Fibroblast of lung (primary cell): ENCODE measurements around the gene PSKH1. TPM values are rescaled to one million over a fixed set of nuclear protein-coding genes. Genes with fewer than 3 reads are reported as not detected.

Experiments used
- DNase-seq, 2 donors: peaks; one replicate each; pipeline versions ENCODE4 v3.0.0 to v3.0.0-alpha.2; 2010; ENCODE audit warnings: low read depth in 2 of 2
- H2AFZ ChIP-seq: 2 replicates; pipeline ENCODE4 v1.5.1; 2012; ENCODE audit warnings: low read length, control low read depth, inconsistent platforms
- H3K27ac ChIP-seq: 2 replicates; pipeline ENCODE4 v1.5.1; 2011; ENCODE audit warnings: low read length, control low read depth; ENCODE audit not compliant: insufficient read depth
- H3K27me3 ChIP-seq: 2 replicates; pipeline ENCODE4 v1.5.1; 2011; ENCODE audit warnings: mild to moderate bottlenecking, low read length; ENCODE audit not compliant: control insufficient read depth, insufficient read depth
- H3K36me3 ChIP-seq: 2 replicates; pipeline ENCODE4 v1.5.1; 2011; ENCODE audit warnings: low read length; ENCODE audit not compliant: control insufficient read depth, insufficient read depth
- H3K4me1 ChIP-seq: 2 replicates; pipeline ENCODE4 v1.5.1; 2011; ENCODE audit warnings: low read length; ENCODE audit not compliant: control insufficient read depth, insufficient read depth; ENCODE audit errors: extremely low read depth
- H3K4me2 ChIP-seq: 2 replicates; pipeline ENCODE4 v1.5.1; 2011; ENCODE audit warnings: low read length, control low read depth; ENCODE audit not compliant: insufficient read depth; ENCODE audit errors: extremely low read depth
- H3K4me3 ChIP-seq, 4 experiments: fragments of 200-600 bp in 1 of 4; sonication (generic) in 1 of 4; replicated peaks in 1 of 4; 2 replicates each; pipeline ENCODE4 v1.5.1; 2011 to 2016; ENCODE audit warnings: low read length in 4 of 4, low read depth in 3 of 4, mild to moderate bottlenecking in 3 of 4, control low read depth in 2 of 4, inconsistent platforms in 1 of 4, mixed read lengths in 1 of 4; ENCODE audit not compliant: insufficient read depth in 1 of 4; ENCODE audit errors: control extremely low read depth in 1 of 4
- H3K79me2 ChIP-seq: 2 replicates; pipeline ENCODE4 v1.5.1; 2012; ENCODE audit warnings: mild to moderate bottlenecking, low read length, inconsistent platforms; ENCODE audit not compliant: control insufficient read depth, insufficient read depth
- H3K9ac ChIP-seq: 2 replicates; pipeline ENCODE4 v1.5.1; 2011; ENCODE audit warnings: mild to moderate bottlenecking, low read length, control low read depth; ENCODE audit not compliant: insufficient read depth
- H3K9me3 ChIP-seq: 2 replicates; pipeline ENCODE4 v1.5.1; 2012; ENCODE audit warnings: low read depth, low read length; ENCODE audit not compliant: control insufficient read depth, insufficient read depth
- H4K20me1 ChIP-seq: 2 replicates; pipeline ENCODE4 v1.5.1; 2011; ENCODE audit warnings: low read length; ENCODE audit not compliant: control insufficient read depth, insufficient read depth; ENCODE audit errors: extremely low read depth
- EZH2 ChIP-seq: IDR thresholded peaks from 2 replicates; pipeline ENCODE4 v1.5.1; 2012; ENCODE audit warnings: low read length, control low read depth, mild to moderate bottlenecking; ENCODE audit errors: missing control alignments
- polyA minus RNA-seq: library from RNA; depleted of rRNA, polyadenylated mRNA; stranded (reverse); fragments of >200 nt; gene quantifications from 2 replicates; pipeline ENCODE4 v1.2.3, GENCODE V29; 2011; ENCODE audit warnings: low replicate concordance
- polyA plus RNA-seq, 2 donors: library from polyadenylated mRNA; depleted of rRNA in 1 of 2; stranded (reverse) in 1 of 2; unstranded in 1 of 2; fragments of >200 nt; gene quantifications; 2 replicates each; pipeline ENCODE4 v1.2.1, GENCODE V29; 2011 to 2012; ENCODE audit warnings: missing spikeins in 1 of 2
- total RNA-seq: library from RNA; depleted of rRNA; stranded (reverse); fragments of >200 nt; gene quantifications from 2 replicates; pipeline ENCODE4 v1.2.1, GENCODE V29; 2014
- TF ChIP-seq, protein P1 (sequence below), 2 donors: IDR thresholded peaks in 1 of 2; conservative IDR thresholded peaks in 1 of 2; 1 replicate in 1 of 2; 2 replicates in 1 of 2; pipeline ENCODE4 v1.5.1; 2011 to 2012; ENCODE audit warnings: low read length in 2 of 2, control low read depth in 1 of 2, inconsistent platforms in 1 of 2, low read depth in 1 of 2, mild to moderate bottlenecking in 1 of 2

Gene PSKH1
- total RNA-seq = 11.8 and 13.4 TPM in 2 replicates
- 14.2 and 15.4 TPM in 2 replicates for polyA plus RNA-seq
- 19.0 and 19.4 TPM in 2 replicates for polyA plus RNA-seq (2012)
- polyA minus RNA-seq = 71.1 and 74.2 TPM in 2 replicates

GRCh38 chr16:67892899-67893742, at the start of gene PSKH1:
TSS of gene PSKH1 (plus strand) at chr16:67893254. CDS start at chr16:67908750, 15,496 bp downstream.
- no peak for TF ChIP-seq EZH2
- TF ChIP-seq, protein P1, sequence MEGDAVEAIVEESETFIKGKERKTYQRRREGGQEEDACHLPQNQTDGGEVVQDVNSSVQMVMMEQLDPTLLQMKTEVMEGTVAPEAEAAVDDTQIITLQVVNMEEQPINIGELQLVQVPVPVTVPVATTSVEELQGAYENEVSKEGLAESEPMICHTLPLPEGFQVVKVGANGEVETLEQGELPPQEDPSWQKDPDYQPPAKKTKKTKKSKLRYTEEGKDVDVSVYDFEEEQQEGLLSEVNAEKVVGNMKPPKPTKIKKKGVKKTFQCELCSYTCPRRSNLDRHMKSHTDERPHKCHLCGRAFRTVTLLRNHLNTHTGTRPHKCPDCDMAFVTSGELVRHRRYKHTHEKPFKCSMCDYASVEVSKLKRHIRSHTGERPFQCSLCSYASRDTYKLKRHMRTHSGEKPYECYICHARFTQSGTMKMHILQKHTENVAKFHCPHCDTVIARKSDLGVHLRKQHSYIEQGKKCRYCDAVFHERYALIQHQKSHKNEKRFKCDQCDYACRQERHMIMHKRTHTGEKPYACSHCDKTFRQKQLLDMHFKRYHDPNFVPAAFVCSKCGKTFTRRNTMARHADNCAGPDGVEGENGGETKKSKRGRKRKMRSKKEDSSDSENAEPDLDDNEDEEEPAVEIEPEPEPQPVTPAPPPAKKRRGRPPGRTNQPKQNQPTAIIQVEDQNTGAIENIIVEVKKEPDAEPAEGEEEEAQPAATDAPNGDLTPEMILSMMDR (conservative IDR thresholded peaks at IDR 0.05 in 1 of 2, IDR thresholded peaks at IDR 0.05 in 1 of 2; ENCODE audit: low read depth in 1 of 2, low read length in 2 of 2) = no peak
- H3K4me3 ChIP-seq = peak within 1 kb of the TSS; percentile 82 to 99 (median 97)
- H3K36me3 ChIP-seq = no peaks in the 10 kb centered on the region
- H3K4me1 ChIP-seq = peaks cover 6% of the 10 kb centered on the region
- peak within 1 kb of the TSS; percentile 98 for H3K4me2 ChIP-seq
- H3K9ac ChIP-seq = peak within 1 kb of the TSS; percentile 100
- H2AFZ ChIP-seq = peak within 1 kb of the TSS; percentile 84
- H3K79me2 ChIP-seq = peaks cover 29% of the 10 kb centered on the region
- H3K27me3 ChIP-seq = no peaks in the 10 kb centered on the region
- H3K27ac ChIP-seq = peak within 1 kb of the TSS; percentile 97
- no peaks in the 10 kb centered on the region for H3K9me3 ChIP-seq
- DNase-seq = peak; percentile 93 to 95
- no peaks in the 10 kb centered on the region for H4K20me1 ChIP-seq

DNA sequence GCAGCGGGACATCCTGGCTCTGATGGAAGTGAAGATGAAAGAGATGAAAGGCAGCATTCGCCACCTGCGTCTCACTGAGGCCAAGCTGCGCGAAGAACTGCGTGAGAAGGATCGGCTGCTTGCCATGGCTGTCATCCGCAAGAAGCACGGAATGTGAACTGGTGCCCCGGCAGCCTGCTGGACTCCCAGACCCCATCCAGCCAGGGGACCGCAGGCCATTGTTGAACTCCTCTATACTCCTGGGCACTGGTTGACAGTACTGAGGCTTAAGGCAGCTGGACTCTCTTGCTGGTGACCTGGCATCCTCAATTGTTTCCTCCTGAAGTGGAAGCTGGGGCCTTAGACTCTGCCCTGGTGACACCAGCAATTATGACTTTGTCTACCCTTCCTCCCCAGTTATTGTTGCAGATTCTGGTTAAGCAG, 49.7 kb upstream of the PSKH1 start:
- Histone ChIP-seq H3K4me2 (peak overlapping the region; percentile 89), H3K36me3 (no peaks in the 10 kb centered on the region), H3K79me2 (peaks cover 38% of the 10 kb centered on the region), H3K9me3 (no peaks in the 10 kb centered on the region), H3K27ac (peak overlapping the region; percentile 97), H4K20me1 (no peaks in the 10 kb centered on the region), H3K4me3 (peak overlapping the region; percentile 65 to 94 (median 83)), H3K27me3 (no peaks in the 10 kb centered on the region), H3K9ac (peak overlapping the region; percentile 91), H2AFZ (peak overlapping the region; percentile 32), H3K4me1 (peaks cover 19% of the 10 kb centered on the region)
- DNase-seq = peak in 1 of 2 donors; percentile 28
- no peak for TF ChIP-seq EZH2
- TF ChIP-seq, protein P1 (conservative IDR thresholded peaks at IDR 0.05 in 1 of 2, IDR thresholded peaks at IDR 0.05 in 1 of 2; ENCODE audit: low read depth in 1 of 2, low read length in 2 of 2) = no peak

- Histone ChIP-seq H4K20me1 (no peaks in the 10 kb centered on the region), H3K4me1 (peaks cover 19% of the 10 kb centered on the region), H2AFZ (no peak overlapping the region), H3K4me3 (peak overlapping the region in 2 of 4 experiments; percentile 78 to 88), H3K27ac (peak overlapping the region; percentile 17), H3K79me2 (peaks cover 48% of the 10 kb centered on the region), H3K9me3 (no peaks in the 10 kb centered on the region), H3K4me2 (peak overlapping the region; percentile 89), H3K9ac (no peak overlapping the region), H3K36me3 (no peaks in the 10 kb centered on the region), H3K27me3 (no peaks in the 10 kb centered on the region)
- TF ChIP-seq EZH2 = no peak
- TF ChIP-seq, protein P1 (conservative IDR thresholded peaks at IDR 0.05 in 1 of 2, IDR thresholded peaks at IDR 0.05 in 1 of 2; ENCODE audit: low read depth in 1 of 2, low read length in 2 of 2) = peak in 1 of 2 donors; percentile 1
- peak in 1 of 2 donors; percentile 26 for DNase-seq
These were observed 48.6 kb upstream of the PSKH1 start for GRCh38 chr16:67844497-67844896.
